ENCODE results near the gene EPG5. TPM values are rescaled to one million over a fixed set of nuclear protein-coding genes. Genes with fewer than 3 reads are reported as not detected.

The EPG5 gene
- total RNA-seq, 1 donor from 2014 or later = 9.8 TPM

DNA sequence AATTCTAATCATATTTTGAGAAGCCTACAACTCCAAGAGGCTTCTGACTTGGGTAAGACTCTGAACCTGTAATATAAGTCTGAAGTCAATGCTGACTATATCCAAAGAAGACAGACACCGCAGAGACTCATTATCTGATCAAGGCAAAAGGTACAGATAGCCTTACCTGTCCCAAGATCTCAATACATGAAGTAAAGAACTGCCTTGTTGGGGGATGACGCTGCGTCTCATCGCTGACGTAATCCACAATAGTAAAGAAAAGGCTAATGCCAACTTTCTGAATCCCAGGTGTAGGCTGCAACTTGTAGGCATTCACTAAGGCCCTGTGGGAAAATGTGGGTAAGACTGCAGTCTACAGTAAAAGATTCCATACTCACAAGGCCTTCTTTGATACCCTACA is 79.5 kb downstream of the EPG5 start:
- DNase-seq (ENCODE audit: low spot score in 2 of 2) = no peak
- Histone ChIP-seq H3K9me3 (no peaks in the 10 kb centered on the region), H3K4me3 (no peak overlapping the region), H3K27me3 (no peaks in the 10 kb centered on the region), H3K27ac (no peak overlapping the region), H3K36me3 (peaks cover 17 to 45% of the 10 kb centered on the region in 2 donors), H3K4me1 (no peaks in the 10 kb centered on the region)
- intact Hi-C loops (cut with DNase I) = no loop called here
- no peak for TF ChIP-seq CTCF (IDR thresholded peaks at IDR 0.05)

DNA sequence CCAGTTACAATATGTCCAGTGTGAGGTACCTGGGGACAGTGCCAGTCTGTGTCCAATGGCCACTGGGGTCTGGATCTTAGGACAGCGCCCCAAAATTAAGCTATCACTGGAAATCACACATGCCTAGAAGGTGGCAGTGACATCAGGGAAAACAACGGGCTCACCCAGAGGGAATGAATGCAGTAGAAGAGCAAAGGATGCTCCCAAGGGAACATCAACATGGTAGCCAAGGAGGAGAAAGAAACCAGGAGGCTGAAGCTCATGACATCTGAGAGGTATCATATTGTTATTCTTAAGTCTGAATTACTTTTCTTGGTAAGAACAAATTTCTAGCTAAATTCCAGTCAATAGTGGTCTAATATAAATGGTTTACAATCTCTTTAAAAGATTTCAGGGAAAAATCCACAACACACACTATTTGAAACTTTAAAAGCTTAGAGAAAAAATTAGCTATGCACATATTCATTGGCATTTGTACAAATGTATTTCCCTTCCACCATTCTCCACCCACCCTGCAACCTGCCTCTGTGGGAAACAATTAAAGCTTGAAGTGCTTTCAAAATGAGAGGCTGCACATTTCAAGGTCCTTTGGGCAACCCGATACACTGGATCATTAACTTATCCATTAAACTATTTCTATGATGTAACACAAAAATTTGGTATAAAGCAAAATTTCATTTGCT is 86.1 kb downstream of the EPG5 start:
- Histone ChIP-seq H3K4me1 (no peaks in the 10 kb centered on the region), H3K4me3 (no peak overlapping the region), H3K36me3 (peaks cover 12 to 50% of the 10 kb centered on the region in 2 donors), H3K27me3 (no peaks in the 10 kb centered on the region), H3K9me3 (no peaks in the 10 kb centered on the region), H3K27ac (no peak overlapping the region)
- intact Hi-C loops (cut with DNase I) = loop anchor here (1.0 to 2.0 kb wide), 2 partner anchors 190 to 216 kb away; no protein-coding TSS in a partner anchor
- no peak for DNase-seq (ENCODE audit: low spot score in 2 of 2)
- TF ChIP-seq CTCF (IDR thresholded peaks at IDR 0.05) = no peak

- peak; percentile 91 to 100 (median 98) for TF ChIP-seq CTCF (IDR thresholded peaks at IDR 0.05)
- no peaks in the 10 kb centered on the region for H3K9me3 ChIP-seq
- peak overlapping the region; percentile 22 to 48 for H3K27ac ChIP-seq
- H3K4me1 ChIP-seq = no peaks in the 10 kb centered on the region
- intact Hi-C loops (cut with DNase I) = loop anchor here (1.0 to 2.0 kb wide), 2 partner anchors 189 to 215 kb away; no protein-coding TSS in a partner anchor
- peaks cover 16 to 57% of the 10 kb centered on the region in 2 donors for H3K36me3 ChIP-seq
- DNase-seq (ENCODE audit: low spot score in 2 of 2) = peak in 1 of 2 donors; percentile 80
- no peaks in the 10 kb centered on the region for H3K27me3 ChIP-seq
- H3K4me3 ChIP-seq = no peak overlapping the region
Measured at GRCh38 chr18:45879681-45880655, 87.2 kb downstream of the EPG5 start.

- intact Hi-C loops (cut with DNase I) = no loop called here
- no peak for DNase-seq (ENCODE audit: low spot score in 2 of 2)
- Histone ChIP-seq H3K27me3 (no peaks in the 10 kb centered on the region), H3K4me1 (no peaks in the 10 kb centered on the region), H3K27ac (no peak overlapping the region), H3K4me3 (no peak overlapping the region), H3K9me3 (no peaks in the 10 kb centered on the region), H3K36me3 (peaks cover 20 to 66% of the 10 kb centered on the region in 2 donors)
- no peak for TF ChIP-seq CTCF (IDR thresholded peaks at IDR 0.05)
Measured at GRCh38 chr18:45877403-45877802, 89.7 kb downstream of the EPG5 start.

GRCh38 chr18:45876161-45876560 is 91.0 kb downstream of the EPG5 start:
- Histone ChIP-seq H3K27me3 (no peaks in the 10 kb centered on the region), H3K4me3 (no peak overlapping the region), H3K9me3 (no peaks in the 10 kb centered on the region), H3K36me3 (peaks cover 20 to 69% of the 10 kb centered on the region in 2 donors), H3K4me1 (no peaks in the 10 kb centered on the region), H3K27ac (no peak overlapping the region)
- TF ChIP-seq CTCF (IDR thresholded peaks at IDR 0.05) = no peak
- no peak for DNase-seq (ENCODE audit: low spot score in 2 of 2)
- intact Hi-C loops (cut with DNase I) = no loop called here
